ENCODE data around the gene ABCA4.

ABCA4 gene

DNA sequence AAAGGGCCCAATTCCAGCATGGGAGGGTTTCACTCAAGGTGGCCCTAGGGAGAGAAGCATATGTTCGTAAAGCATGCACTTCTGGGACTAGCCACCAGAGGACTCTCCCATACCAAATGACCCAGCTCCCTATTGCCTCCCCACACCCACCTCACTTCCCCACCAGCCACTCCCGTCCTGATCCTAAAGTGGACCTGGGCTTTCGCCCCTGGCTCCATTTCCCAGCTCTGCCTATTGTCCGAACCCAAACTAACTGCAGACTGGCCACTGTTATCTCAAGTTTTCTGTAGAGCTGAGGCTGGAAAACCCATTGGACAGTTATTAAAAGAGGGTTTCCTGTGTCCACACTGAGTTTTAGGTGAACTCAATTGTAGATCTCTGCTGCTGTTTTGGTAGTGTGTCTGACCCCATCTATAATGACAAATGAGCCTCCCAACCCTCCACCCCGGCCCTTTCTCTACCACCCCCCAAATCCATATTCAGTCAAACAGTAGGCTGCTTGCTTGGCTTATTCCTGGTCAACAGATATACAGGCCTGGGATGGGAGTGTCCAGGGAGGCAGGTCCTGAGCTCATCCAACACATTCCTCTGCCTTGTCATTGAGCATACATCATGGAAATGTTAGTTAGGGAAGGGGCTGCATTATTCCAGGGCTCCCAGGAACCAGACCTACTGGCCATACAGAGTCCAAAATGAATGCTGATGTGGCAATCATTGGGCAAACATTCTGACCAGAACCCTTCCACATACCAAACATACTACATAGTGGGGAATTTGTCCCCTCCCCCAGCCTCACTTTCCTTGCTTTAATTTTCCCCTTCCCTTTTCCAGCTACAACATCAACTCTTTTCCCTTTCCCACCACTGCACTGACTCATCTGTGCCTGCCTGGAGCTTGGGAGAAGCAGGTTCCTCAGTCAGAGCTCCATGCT lies 59.2 kb downstream of the ABCA4 start:
- in situ Hi-C loops (cut with MboI; ENCODE audit: low sequenced_read_pairs) = loop anchor here (25.0 kb wide), 2 partner anchors 101 to 276 kb away; no protein-coding TSS in a partner anchor

- in situ Hi-C loops (cut with MboI; ENCODE audit: low sequenced_read_pairs) = loop anchor here (25.0 kb wide), 2 partner anchors 102 to 277 kb away; no protein-coding TSS in a partner anchor
Measured at GRCh38 chr1:94060720-94061119, 60.2 kb downstream of the ABCA4 start.

DNA sequence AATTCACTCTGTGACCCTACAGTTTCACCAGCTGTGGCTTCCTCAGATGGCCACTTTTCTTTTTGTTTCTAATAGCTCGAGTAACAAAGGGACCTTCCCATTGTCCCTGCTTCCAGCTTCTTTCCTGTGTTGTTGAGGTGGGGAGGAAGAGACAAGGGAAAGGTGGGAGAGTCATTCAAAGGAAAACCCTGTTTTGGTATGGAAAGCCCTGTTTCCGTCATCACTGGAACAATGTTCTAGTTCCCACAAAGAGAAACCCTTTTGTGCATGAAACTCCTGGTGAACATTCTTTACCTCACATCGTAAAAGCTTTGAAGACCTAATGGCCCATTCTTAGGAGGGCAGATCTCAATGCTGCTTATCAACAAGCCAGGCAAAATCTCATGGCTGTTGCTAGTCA lies 62.2 kb downstream of the ABCA4 start:
- in situ Hi-C loops (cut with MboI; ENCODE audit: low sequenced_read_pairs) = loop anchor here (25.0 kb wide), 2 partner anchors 104 to 279 kb away; no protein-coding TSS in a partner anchor

DNA sequence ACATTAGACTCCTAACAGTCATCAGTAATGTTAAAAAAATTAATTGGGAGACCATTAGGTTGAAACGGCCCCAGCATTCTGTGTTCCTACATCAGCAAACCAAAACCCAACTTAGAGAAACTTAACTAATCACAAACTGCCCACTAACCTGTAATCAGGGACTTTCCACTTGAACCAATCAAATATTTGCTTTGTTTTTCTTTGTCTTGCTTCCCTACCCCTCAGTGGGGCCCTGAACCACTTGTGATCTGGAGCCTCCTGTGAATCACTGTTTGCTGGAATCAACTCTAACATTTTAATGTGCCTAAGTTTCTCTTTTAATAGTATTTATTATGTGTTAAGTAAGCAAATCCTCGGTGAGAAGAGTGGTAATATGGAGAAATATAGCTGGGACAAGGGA lies 64.0 kb downstream of the ABCA4 start:
- in situ Hi-C loops (cut with MboI; ENCODE audit: low sequenced_read_pairs) = loop anchor here (25.0 kb wide), 2 partner anchors 105 to 280 kb away; no protein-coding TSS in a partner anchor

- in situ Hi-C loops (cut with MboI; ENCODE audit: low sequenced_read_pairs) = loop anchor here (25.0 kb wide), 2 partner anchors 106 to 281 kb away; no protein-coding TSS in a partner anchor
Measured at GRCh38 chr1:94056171-94056570, 64.8 kb downstream of the ABCA4 start.

DNA sequence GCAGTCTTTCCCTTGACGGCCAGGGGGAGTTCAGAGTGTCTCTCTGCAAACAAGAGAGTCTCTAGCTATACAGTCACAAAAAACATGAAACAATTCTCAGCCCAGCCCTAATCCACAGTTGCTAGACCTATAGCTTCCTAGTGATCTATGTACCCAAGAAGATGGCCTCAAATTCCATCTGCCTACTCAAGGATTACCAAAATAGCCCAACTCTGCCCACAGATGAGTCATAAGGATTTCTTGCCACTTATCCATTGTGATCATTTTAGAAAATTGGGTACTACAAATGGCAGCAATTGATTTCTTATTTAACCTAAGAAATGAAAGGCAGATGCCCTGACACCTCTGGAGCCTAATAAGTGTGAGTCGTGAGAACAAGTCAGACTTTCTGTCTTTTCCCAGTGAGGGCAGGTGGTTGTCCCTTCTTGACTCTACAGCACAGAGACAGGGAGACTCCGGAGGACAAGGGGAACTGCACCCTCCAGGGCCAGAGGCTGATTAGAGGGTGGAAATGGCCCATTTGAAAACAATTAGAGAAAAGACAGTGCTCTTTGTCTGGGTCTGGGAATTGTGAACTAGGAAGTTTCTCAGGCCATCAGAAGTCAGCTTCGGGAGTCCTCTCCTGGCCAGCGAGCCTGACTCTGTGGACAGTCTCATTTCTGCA lies 65.4 kb downstream of the ABCA4 start:
- in situ Hi-C loops (cut with MboI; ENCODE audit: low sequenced_read_pairs) = loop anchor here (25.0 kb wide), 2 partner anchors 107 to 282 kb away; no protein-coding TSS in a partner anchor

DNA sequence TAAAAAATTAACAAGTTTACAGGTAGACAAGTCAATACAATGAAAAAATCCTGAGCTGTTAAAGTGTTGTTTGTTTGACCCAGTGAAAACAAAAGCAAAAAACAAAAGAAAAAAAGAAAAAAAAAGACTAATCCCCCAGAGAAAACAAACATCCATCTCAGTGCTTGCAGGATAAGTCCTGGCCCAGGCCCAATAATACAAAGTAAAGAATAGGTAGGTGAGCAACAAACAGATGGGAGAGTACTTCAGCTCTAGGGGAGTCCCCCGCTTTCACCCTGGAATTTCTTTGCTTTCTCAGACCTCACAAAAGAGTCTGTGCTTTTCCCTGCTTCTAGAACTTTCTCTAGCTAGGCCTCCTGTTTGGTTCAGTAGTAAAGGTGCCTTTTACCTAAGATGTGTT lies 70.3 kb downstream of the ABCA4 start:
- in situ Hi-C loops (cut with MboI; ENCODE audit: low sequenced_read_pairs) = loop anchor here (25.0 kb wide), 2 partner anchors 112 to 287 kb away; no protein-coding TSS in a partner anchor

DNA sequence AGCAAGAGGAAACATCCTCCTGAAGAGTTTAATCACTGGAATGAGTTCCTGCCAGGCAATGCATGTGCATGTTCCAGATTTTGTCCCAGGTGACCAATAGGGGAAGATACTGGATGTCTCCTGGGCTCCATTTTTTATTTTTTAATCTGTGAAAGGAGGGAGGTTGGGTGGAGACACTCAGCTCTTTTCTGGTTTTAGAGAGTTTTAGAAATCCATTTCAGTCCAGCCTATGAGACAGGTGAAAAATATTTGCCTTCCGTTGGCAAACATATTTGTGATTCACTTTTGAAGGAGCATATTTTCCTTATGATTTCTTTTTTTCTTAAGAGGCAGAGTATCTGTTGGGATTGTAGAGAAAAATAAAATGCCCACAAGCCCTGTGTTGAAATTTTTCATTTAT lies 70.7 kb downstream of the ABCA4 start:
- in situ Hi-C loops (cut with MboI; ENCODE audit: low sequenced_read_pairs) = loop anchor here (25.0 kb wide), 2 partner anchors 112 to 287 kb away; no protein-coding TSS in a partner anchor

DNA sequence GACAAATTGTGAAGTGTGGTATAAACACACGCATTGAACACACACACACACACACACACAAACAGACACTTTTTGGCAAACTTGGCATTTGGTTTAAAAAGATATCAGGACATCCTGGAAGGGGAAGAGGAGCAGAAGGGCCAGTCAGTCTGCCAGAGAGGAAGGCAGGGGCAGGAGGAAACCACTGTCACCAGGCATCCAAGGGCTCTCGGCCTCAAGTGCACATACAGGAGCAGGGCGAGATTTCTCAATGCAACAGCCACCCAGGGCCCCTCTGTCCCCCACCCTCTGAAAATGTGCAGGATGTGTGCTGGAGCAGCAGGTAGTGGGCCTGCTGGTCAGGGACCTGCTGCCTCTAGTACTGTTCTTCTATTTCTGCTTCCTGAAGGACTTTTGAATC lies 71.2 kb downstream of the ABCA4 start:
- in situ Hi-C loops (cut with MboI; ENCODE audit: low sequenced_read_pairs) = loop anchor here (25.0 kb wide), 2 partner anchors 113 to 288 kb away; no protein-coding TSS in a partner anchor

DNA sequence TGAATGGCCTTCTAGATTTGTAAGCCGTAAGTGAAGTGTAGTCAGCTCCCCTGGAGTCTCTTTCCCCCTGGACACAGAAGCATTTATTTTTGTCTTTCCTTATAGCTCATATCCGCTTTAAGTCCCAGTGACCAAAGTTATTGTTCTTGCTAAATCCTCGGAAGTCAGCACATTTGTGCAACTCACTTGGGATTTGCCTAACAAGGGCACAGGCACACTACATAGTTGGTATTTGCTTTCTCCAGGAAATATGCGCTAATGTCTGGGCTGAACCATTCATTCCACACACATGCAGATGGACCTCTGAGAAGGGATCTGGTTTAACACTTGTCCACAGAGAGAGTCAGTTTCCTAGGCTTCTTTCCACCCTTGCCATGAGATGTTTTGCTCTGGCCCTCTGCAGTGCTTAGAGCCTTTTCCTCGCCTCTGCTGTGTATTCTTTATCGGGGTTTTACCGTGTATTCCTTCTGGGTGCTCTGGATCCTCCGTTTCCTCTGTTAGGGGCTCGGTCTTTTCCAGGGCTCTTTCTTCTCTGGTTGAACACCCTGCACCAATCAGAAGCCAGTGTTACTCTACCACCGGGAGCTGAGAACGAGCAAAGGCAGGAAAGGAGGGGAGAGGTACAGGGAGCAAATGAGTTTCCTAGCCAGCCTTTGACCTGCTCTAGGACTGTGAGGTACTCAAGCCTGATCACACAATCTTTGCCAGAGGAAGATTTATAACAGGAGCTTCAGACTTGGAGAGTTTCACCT lies 72.4 kb downstream of the ABCA4 start:
- in situ Hi-C loops (cut with MboI; ENCODE audit: low sequenced_read_pairs) = no loop called here

DNA sequence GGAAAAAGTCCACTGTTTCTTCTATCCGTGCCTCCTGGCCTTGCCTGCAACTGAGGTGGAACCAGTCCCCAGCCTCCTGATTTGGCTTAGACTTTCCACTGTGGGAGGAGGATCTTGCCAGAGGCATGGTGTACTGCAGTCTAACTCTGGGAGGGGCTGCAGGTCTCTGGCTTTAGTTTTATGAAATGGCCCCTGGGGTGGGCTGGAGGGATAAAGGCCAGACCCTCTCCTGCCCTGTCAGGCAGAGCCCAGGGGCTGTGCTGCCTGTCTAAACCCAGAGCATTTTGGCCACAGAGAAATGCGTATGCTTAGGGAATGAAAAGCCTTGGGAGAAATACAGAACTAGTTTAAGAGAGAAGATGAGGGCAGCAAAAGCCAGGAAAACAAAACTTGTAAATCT lies 73.0 kb downstream of the ABCA4 start:
- in situ Hi-C loops (cut with MboI; ENCODE audit: low sequenced_read_pairs) = no loop called here

GRCh38 chr1:94045465-94046056 lies 75.4 kb downstream of the ABCA4 start:
- in situ Hi-C loops (cut with MboI; ENCODE audit: low sequenced_read_pairs) = no loop called here

DNA sequence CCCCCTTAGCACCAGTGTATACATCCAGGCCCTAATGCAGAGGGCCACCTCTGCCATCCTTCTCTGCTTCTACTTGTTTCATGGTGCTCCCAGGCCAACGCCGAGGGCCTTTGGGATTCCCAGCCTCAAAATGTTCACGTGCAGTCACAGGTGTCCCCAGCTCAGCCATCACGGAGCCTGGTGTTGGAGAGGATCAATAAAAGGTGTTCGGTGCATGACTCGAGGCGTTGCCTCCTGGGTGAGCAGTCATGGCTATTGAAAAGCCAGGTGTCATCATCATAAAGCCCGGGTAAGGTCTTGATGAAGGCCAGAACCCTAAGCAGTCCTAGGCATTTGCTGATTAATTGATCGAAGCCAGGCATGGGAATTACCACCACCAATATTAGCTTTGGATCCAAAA lies 76.1 kb downstream of the ABCA4 start:
- in situ Hi-C loops (cut with MboI; ENCODE audit: low sequenced_read_pairs) = no loop called here

GRCh38 chr1:94044290-94044790 lies 76.6 kb downstream of the ABCA4 start:
- in situ Hi-C loops (cut with MboI; ENCODE audit: low sequenced_read_pairs) = no loop called here

GRCh38 chr1:94043738-94044289 lies 77.1 kb downstream of the ABCA4 start:
- in situ Hi-C loops (cut with MboI; ENCODE audit: low sequenced_read_pairs) = no loop called here

DNA sequence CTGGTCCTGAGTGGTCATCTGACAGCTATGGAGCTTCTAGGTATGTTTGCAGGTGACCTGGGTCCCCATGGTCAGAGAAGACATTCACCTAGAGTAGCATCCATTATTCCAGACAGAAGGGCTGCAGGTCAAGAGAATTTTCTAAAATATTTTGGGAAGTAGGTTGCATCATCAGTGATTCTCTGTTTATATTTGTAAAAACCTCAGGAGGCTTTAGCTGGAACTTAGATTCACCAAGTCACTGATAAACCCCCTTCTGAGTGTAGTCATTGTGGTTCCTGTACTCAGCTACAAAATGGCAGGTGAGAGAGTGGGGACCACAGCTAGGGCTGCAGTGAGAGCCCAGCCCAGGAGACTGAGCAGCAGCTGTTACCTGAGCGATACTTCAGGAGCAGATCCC lies 78.6 kb downstream of the ABCA4 start:
- in situ Hi-C loops (cut with MboI; ENCODE audit: low sequenced_read_pairs) = no loop called here

GRCh38 chr1:94039871-94040569 lies 80.9 kb downstream of the ABCA4 start:
- in situ Hi-C loops (cut with MboI; ENCODE audit: low sequenced_read_pairs) = no loop called here

- in situ Hi-C loops (cut with MboI; ENCODE audit: low sequenced_read_pairs) = no loop called here
Measured at GRCh38 chr1:94039514-94039870, 81.5 kb downstream of the ABCA4 start.

DNA sequence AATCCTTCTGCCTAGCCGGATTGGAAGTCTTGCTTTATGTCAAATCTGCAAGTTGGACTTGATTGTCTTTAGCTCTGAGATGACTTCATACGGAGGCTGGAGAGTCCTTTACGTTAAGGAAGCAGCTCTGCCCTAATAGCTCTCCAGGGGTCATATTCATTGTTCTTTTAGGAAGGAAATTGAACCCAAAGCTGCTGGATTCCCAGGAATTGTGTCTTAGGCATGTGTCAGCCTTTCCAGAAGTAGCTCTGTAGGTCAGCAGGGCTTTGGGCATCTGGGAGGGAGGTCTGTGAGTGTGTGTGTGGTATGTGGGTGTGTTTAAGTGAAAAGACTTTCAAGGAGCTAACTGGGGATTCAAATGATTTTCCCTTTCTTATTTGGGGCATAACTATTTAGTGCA lies 82.4 kb downstream of the ABCA4 start:
- in situ Hi-C loops (cut with MboI; ENCODE audit: low sequenced_read_pairs) = no loop called here

All from hTERT RPE-1 (cell line).